ENCODE results near the gene ANXA4. TPM values are rescaled to one million over a fixed set of nuclear protein-coding genes. Genes with fewer than 3 reads are reported as not detected.

The ANXA4 gene
- polyA plus RNA-seq, 1 of the 3 experiments (the other 2 are of a cell fraction), result 137 TPM

GRCh38 chr2:69781321-69782248 is 39.7 kb downstream of the ANXA4 start:
- Histone ChIP-seq H2AFZ (ENCODE audit: low read depth) (no peak overlapping the region), H3K4me1 (ENCODE audit: control insufficient read depth in 1 of 2, insufficient read depth in 2 of 2, low read depth in 1 of 2, low read length in 1 of 2) (no peaks in the 10 kb centered on the region), H3K4me3 (ENCODE audit: low read depth in 2 of 2, low read length in 1 of 2) (no peak overlapping the region), H3K79me2 (ENCODE audit: insufficient read depth) (no peaks in the 10 kb centered on the region; the same call in 1 of the 2 replicates), H3K9ac (no peak overlapping the region), H3F3A (replicated peaks; ENCODE audit: insufficient read depth) (no peaks in the 10 kb centered on the region), H4K20me1 (ENCODE audit: insufficient read depth) (no peaks in the 10 kb centered on the region), H3K4me2 (no peak overlapping the region), H3K27ac (ENCODE audit: low read depth in 2 of 2, low read length in 1 of 2) (no peak overlapping the region), H3K9me2 (no peaks in the 10 kb centered on the region), H3K9me3 (no peaks in the 10 kb centered on the region), H3K27me3 (ENCODE audit: insufficient read depth) (no peaks in the 10 kb centered on the region), H3K36me3 (replicated peaks in 1 of 2; ENCODE audit: control insufficient read depth in 1 of 2, insufficient read depth in 2 of 2, low read length in 1 of 2) (peaks cover 4 to 11% of the 10 kb centered on the region in 2 experiments)
- no peak for DNase-seq
- CTCF ChIA-PET, result interaction anchor here (0.8 to 2.1 kb wide), 3 partner anchors 8 to 57 kb away, joined by 3 to 6 read pairs (median 3); no protein-coding TSS in a partner anchor
- POLR2A ChIA-PET, result no interaction called here
- whole genome bisulfite sequencing (ENCODE audit: low lambda C conversion rate), result 64% methylated on average over 5 of the region's 5 CpGs
- TF ChIP-seq, protein P1, sequence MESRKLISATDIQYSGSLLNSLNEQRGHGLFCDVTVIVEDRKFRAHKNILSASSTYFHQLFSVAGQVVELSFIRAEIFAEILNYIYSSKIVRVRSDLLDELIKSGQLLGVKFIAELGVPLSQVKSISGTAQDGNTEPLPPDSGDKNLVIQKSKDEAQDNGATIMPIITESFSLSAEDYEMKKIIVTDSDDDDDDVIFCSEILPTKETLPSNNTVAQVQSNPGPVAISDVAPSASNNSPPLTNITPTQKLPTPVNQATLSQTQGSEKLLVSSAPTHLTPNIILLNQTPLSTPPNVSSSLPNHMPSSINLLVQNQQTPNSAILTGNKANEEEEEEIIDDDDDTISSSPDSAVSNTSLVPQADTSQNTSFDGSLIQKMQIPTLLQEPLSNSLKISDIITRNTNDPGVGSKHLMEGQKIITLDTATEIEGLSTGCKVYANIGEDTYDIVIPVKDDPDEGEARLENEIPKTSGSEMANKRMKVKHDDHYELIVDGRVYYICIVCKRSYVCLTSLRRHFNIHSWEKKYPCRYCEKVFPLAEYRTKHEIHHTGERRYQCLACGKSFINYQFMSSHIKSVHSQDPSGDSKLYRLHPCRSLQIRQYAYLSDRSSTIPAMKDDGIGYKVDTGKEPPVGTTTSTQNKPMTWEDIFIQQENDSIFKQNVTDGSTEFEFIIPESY (IDR thresholded peaks at IDR 0.05; ENCODE audit: borderline replicate concordance, low read depth), result no peak
- no peak for TF ChIP-seq CHD2 (IDR thresholded peaks at IDR 0.05; ENCODE audit: low read length, partially characterized antibody)
- no peak for TF ChIP-seq JUND (IDR thresholded peaks at IDR 0.05)
- no peak for TF ChIP-seq RXRA (IDR thresholded peaks at IDR 0.05; ENCODE audit: borderline replicate concordance, low read depth)
- TF ChIP-seq, protein P2, sequence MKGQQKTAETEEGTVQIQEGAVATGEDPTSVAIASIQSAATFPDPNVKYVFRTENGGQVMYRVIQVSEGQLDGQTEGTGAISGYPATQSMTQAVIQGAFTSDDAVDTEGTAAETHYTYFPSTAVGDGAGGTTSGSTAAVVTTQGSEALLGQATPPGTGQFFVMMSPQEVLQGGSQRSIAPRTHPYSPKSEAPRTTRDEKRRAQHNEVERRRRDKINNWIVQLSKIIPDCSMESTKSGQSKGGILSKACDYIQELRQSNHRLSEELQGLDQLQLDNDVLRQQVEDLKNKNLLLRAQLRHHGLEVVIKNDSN (IDR thresholded peaks at IDR 0.05; ENCODE audit: borderline replicate concordance, low read depth), result no peak
- no peak for TF ChIP-seq PBX3 (IDR thresholded peaks at IDR 0.05)
- no peak for TF ChIP-seq TAF1 (IDR thresholded peaks at IDR 0.05; ENCODE audit: borderline replicate concordance, low read depth, low read length)
- TF ChIP-seq RAD21 (IDR thresholded peaks at IDR 0.05; ENCODE audit: low read length), result no peak
- TF ChIP-seq, protein P3, sequence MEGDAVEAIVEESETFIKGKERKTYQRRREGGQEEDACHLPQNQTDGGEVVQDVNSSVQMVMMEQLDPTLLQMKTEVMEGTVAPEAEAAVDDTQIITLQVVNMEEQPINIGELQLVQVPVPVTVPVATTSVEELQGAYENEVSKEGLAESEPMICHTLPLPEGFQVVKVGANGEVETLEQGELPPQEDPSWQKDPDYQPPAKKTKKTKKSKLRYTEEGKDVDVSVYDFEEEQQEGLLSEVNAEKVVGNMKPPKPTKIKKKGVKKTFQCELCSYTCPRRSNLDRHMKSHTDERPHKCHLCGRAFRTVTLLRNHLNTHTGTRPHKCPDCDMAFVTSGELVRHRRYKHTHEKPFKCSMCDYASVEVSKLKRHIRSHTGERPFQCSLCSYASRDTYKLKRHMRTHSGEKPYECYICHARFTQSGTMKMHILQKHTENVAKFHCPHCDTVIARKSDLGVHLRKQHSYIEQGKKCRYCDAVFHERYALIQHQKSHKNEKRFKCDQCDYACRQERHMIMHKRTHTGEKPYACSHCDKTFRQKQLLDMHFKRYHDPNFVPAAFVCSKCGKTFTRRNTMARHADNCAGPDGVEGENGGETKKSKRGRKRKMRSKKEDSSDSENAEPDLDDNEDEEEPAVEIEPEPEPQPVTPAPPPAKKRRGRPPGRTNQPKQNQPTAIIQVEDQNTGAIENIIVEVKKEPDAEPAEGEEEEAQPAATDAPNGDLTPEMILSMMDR (IDR thresholded peaks at IDR 0.05), result no peak
- no peak for TF ChIP-seq USF2 (IDR thresholded peaks at IDR 0.05; ENCODE audit: borderline replicate concordance, low read depth, low read length)
- no peak for TF ChIP-seq ELF1 (IDR thresholded peaks at IDR 0.05)
- TF ChIP-seq RCOR1 (IDR thresholded peaks at IDR 0.05; ENCODE audit: low read length), result no peak
- TF ChIP-seq, protein P4, sequence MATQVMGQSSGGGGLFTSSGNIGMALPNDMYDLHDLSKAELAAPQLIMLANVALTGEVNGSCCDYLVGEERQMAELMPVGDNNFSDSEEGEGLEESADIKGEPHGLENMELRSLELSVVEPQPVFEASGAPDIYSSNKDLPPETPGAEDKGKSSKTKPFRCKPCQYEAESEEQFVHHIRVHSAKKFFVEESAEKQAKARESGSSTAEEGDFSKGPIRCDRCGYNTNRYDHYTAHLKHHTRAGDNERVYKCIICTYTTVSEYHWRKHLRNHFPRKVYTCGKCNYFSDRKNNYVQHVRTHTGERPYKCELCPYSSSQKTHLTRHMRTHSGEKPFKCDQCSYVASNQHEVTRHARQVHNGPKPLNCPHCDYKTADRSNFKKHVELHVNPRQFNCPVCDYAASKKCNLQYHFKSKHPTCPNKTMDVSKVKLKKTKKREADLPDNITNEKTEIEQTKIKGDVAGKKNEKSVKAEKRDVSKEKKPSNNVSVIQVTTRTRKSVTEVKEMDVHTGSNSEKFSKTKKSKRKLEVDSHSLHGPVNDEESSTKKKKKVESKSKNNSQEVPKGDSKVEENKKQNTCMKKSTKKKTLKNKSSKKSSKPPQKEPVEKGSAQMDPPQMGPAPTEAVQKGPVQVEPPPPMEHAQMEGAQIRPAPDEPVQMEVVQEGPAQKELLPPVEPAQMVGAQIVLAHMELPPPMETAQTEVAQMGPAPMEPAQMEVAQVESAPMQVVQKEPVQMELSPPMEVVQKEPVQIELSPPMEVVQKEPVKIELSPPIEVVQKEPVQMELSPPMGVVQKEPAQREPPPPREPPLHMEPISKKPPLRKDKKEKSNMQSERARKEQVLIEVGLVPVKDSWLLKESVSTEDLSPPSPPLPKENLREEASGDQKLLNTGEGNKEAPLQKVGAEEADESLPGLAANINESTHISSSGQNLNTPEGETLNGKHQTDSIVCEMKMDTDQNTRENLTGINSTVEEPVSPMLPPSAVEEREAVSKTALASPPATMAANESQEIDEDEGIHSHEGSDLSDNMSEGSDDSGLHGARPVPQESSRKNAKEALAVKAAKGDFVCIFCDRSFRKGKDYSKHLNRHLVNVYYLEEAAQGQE (IDR thresholded peaks at IDR 0.05; ENCODE audit: low read depth, low read length), result no peak
- no peak for TF ChIP-seq FOXM1 (IDR thresholded peaks at IDR 0.05; ENCODE audit: low read depth)
- no peak for TF ChIP-seq TEAD4 (IDR thresholded peaks at IDR 0.05; ENCODE audit: borderline replicate concordance, insufficient read depth)
- TF ChIP-seq TCF12 (IDR thresholded peaks at IDR 0.05), result no peak
- no peak for TF ChIP-seq SIN3A (IDR thresholded peaks at IDR 0.05; ENCODE audit: borderline replicate concordance, low read depth, low read length)
- TF ChIP-seq GATA2 (CRISPR knock-in tag; IDR thresholded peaks at IDR 0.05), result no peak
- TF ChIP-seq FOXJ3 (CRISPR knock-in tag; IDR thresholded peaks at IDR 0.05), result no peak

Data from SK-N-SH (cell line).